Measurements from ENCODE around the gene RNF123.

DNA sequence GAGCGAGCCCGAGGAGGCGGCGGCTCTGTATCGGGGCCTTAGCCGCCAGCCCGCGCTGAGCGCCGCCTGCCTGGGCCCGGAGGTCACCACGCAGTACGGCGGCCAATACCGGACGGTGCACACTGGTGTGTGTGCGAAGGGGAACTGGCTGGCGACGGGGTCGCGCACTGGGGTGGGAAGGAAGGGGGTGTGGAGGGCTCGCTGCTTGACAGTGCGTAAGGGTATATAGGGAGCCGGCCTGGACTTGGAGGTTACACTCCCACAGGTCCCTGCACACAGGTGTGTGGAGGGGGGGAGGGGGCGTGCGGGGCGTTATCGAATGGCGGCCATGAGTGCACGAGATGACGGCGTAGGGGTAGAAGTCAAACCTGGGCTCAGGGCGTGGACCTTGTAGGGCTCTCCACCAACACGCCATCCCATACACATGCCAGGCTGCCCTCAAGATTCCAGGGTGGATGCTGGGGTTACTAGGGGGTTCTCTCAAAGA lies 14.8 kb upstream of the RNF123 start:
- no peak for TF ChIP-seq POLR2AphosphoS5 (IDR thresholded peaks at IDR 0.05; ENCODE audit: low read depth, low read length)
- TF ChIP-seq FOXP2 (optimal IDR thresholded peaks at IDR 0.05; ENCODE audit: borderline replicate concordance, extremely low read depth, extremely low read length, insufficient read depth) = no peak
- no peak for TF ChIP-seq TAF1 (IDR thresholded peaks at IDR 0.05; ENCODE audit: borderline replicate concordance, insufficient read depth, low read length)

Data from PFSK-1 (cell line).